Measurements from ENCODE around the gene TBC1D2B.

TBC1D2B gene

DNA sequence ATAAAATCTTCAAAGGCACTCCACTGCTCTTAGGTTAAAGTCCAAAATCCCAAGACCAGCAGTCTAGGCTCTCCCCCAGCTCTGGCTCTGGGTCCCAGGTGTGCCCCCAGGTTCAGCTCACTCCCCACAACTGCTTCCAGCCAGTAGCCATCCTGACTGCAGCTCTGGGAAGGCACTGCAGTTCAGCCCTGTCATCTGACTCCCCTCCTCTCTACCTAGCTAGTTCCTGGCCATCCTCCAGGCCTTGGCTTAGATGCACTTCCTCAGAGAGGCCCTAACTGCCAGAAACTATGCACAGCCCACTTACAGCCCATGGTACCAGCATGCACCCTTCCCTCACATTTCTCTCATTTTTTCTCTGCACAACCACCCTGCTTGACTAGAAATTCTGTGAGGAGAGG lies 25.5 kb downstream of the TBC1D2B start:
- DNase-seq: no peak

DNA sequence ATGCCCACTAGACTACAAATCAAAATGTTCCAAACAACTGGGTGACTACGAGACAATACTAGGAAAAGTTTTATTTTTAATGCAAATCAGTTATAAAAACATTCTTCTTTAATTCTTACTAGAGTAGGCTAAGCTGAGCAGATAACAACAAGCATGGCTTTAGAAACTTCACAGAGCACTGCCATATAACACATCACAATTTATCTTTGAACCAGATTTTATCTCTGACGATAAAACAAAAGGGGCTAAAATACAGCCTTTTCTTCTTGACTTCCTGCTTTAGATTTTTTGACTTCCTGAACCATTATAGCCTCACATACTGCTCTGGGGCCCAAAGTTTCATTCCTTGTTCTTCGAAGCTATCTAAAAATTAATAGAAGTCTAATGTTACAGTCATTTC lies 25.9 kb downstream of the TBC1D2B start:
- no peak for DNase-seq

DNA sequence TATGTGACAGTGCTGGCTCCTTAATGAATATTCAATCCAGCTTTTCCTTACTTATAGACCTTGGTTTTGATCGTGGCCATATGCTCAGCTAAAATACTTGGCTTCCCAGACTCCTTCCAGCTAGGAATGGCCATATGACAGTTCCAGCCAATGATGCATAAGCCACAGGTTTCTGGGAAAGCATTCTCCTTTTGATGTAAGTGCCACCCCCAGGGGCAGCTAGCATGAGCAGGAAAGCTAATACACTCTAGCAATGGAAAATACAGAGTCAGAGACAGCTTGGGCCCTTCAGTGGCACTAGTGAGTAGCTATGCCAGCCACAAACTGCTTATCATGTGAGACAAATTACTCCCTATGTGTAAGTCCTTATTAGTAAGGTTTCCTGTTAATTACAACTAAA lies 26.7 kb downstream of the TBC1D2B start:
- no peak for DNase-seq

DNA sequence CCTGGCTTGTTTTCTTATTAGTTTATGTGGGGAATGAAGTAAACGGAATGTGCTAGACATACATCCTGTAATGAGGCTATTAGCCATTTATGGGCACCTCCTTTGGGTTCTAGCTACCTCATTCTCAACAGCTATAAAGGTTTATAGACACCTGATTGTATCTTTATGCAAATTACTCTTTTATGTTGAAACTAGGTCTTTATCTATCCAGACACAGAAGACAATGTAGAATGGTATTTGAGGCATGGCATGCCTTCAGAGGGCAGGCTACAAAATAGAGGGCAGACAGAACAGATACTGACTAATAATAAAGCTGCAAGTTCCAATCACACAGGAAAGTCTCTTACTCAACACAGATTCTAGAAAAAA lies 27.1 kb downstream of the TBC1D2B start:
- no peak for DNase-seq

DNA sequence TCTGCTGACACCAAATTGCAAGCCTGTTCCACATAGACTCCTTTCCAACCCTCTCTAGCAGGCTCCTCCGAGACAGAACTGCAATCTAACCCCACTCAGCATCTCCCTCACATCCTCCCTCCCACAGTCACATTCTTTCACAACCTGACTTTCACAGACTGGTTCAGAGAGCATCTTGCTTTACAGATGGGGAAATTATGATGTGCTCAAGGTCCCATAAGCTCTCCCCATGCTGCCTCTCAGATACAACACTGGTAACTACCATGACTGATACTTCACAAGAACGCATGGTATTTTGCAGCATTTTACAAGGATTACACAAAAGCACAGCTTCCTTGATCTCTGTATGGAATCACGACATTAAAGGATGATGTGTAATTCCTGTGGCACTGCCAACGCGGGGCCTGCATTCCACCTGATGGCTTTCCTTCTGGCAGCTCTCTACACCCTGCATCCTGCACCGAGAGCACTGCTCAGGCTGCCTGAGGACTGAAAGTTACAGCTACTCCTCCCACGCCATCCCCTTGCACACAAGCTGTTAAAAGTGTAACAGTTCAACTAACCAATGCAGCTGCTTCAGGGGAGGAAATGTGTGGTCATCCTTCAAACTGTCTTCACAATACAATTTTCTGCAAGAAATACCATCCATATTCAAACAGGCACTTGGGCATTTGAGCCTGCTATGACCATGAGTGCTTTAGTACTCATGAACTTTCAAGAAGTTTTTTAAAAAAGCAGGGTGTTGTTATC lies 27.6 kb downstream of the TBC1D2B start:
- no peak for DNase-seq

DNA sequence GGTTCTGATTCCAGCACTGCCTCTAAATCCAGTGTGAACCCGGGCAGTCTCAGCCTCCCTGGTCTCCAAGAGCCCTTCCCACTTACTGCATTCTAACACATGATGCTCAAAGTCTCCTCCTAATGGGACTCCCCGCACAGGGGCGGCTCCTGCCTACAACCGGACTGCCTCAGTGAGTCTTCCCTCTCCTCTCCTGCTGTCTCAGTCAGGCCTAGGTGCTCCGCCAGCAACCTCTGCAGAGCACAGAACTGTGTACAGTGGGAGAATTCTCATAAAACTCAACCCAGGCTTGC lies 28.9 kb downstream of the TBC1D2B start:
- no peak for DNase-seq

DNA sequence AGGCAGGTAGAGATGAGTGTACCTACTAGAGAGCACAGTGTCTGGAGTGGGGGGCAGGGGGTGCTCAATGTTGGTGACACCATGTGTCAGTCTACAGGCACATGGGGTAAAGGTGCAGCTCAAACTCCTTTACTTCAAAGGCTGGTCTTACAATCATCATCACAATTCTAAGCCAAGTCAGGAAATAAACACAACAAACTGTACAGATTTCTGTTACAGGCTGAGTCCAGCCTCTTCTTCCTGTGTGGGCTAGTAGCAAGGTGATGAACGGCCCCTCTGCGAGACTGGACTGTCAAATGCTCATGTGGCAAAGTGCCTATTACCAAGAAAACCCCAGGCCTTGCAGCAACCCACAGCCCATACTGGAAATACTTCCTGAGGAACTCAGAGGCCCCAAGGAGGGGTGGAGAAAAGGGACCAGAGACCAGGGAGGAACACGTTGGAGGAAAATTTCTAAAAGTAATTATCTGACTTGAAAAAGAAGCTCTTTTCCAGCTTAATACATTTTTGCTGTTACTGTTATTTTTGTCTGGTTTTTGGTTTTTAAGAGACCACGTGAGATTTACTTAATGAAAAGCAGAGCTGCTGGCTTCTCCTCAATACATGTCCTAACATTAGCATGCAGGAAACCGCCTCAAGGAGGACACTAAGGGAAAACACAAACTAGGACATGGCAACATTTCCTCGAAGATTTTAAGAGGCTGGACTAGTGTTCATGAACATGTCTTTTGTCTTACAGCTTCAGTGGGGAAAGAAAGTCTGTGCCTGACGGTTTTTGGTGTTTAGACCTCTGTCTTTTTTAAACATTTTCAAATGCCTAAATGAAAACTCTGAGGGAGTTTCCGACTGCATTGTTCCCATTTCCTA lies 29.5 kb downstream of the TBC1D2B start:
- no peak for DNase-seq

DNA sequence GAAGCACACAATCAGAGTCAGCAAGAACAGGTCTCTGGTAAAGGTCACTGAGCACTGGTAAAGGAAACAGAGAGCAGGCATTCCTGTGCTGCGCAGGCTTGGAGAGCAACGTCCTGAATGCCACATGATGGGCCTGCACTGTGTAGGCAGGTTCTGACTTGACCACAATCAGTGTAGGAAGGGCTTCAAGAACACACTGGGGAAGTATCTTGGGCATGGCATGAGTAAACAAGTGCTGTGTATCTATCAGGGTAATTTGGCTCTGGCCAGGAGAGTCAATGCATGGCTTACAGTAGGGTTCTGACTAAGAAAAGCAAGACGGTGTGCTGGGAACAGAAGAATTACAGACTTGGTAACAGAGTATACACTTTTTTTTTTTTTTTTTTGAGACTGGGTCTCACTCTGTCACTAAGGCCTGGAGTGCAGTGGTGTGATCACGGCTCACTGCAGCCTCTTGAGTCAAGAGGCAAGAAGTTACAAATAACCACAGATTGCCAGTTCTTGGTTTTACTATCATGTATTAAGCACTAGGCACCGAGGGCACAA lies 30.6 kb downstream of the TBC1D2B start:
- DNase-seq: no peak

DNA sequence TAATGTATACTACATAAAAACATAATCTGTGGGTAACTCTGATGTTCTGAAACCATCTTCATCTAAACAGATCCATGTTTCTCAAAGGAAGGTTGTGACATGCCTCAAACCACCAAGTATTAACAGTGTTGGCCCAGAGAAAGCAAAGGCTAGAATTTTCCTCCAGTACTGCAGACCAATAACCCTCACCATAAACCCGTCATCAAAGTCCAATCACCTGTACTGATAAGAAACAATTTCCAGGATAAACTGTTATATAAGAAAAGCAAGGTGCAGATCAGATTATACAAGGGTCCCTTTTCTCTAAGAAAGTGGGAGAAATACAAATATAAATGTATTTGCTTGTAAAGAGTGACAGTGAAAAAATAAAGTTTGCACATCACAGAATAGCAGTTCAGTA lies 32.3 kb downstream of the TBC1D2B start:
- no peak for DNase-seq

DNA sequence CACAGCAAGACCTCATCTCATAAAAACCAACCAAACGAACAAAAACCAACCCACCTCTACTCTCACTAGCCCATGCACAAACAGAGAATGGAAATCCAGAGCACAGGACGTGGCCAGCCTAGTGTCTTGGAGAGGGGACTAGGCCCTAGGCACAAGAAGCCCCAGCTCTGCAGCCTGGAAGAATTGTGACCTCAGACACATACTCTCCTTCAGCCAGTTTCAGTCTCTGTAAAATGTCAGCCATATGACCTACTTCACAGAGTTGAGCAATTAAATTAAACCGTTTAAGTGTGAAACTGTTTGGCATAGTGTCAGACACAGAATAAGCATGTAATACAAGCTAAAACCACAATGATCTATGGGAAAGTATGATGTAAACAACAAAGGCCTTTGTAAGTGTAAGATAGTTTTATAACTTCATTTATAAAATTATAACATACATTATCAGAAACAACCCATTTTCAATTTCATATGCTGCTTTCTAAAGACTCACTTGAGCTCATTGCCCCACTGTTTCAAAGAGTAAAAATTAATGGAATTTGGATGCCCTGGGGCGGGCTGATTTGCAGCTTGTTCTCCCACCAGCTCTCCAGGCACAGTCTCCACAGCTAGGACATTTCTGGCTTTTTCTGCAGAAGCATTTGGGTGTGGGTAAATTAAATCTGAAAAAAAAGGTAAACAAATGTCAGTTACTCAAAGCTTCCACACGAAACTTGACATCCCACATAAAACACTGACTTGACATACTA lies 32.9 kb downstream of the TBC1D2B start:
- DNase-seq: no peak

DNA sequence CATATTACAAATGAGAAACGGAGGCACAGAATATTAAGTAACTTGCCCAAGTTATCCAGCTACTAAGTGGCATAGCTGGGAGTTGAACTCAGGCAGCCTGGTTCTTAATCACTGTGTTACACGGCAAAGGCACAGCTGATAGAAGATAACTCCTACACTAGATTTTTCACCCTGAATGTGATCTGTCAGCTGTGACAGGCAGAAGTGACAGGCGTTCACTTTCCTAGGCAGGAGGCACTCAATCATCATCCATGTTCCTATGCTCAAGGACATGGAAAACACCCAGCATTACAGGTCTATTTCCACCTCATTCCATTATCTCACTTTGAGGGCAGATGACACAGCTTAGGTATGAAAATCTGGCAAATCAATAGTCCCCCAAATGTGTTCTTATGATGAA lies 35.6 kb downstream of the TBC1D2B start:
- DNase-seq: no peak

DNA sequence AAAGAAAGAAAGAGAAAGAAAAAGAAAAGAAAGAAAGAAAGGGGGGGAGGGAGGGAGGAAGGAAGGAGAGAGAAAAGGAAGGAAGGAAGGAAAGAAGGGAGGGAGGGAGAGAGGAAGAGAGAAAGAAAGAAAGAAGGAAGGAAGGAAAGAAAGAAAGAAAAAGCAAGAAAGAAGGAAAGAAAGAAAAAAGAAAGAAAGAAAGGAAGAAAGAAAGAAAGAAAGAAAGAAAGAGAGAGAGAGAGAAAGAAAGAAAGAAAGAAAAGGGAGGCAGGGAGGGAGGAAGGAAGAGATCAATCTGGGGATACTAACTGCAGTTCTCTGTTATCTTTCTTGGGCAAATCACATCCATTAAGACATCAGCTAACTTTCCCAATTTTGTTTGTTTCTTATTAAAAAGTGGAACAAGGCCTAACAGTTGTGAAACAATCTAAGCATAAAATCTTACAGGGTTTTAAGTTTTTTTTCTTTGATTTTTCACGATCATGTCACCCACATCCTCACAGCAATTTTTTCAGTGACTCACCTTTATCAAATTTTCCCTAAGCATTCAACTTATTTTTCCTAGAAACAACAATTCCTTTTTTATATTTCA lies 36.8 kb downstream of the TBC1D2B start:
- DNase-seq: no peak

DNA sequence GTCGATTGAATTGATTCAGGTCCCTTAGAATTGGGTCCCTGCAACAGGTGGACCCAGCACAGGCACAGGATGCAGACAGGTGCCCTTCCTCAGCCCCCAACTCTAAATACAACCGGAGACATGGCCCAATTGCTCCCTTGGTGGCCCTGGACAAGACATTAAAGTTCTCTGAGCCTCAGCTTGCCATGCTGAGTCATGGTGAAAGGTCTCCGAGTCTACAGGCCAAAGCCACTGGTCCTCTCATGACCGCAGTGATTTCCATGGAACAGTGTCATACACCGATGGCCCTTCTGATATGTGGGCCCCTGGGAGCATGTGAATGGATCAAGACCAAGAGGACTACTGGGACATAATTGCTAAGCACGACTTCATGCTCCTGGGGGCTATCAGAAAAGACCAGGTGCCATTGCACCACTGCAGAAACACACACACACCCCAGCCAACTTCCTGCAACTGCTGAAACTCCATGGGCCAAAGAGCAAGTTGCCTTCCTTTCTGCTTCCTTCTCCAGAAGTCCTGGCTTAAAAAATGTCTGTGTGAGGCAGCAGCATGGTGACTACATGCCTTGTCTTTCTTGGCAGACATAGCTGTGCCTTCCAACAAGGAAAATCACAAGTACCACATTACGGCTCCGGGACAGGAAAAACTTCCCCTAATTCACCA lies 38.8 kb downstream of the TBC1D2B start:
- DNase-seq: no peak

DNA sequence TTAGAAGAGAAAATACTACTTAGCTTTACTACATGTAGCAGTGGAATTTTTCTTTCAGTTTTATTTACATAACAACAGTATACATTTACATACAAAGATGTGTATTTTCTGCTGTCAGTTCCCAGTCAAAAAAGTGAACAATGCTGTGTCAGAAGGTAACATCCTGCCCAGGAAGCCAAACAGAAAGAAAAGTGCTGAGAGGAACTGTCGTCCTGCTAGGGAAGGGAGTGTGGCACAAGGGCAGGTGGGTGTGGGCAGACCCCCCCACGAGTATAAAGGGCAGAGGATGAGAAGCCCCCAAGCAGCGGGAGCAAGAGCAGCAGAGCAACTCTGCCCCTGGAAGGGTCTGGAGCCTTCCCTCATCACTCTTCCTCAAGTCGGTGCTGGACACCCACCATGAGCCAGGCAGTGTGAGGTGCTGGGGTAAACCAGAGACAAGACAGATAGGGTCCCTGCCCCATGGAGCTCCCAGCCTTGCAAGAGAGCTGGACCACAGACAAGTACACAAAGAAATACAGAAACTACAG lies 39.7 kb downstream of the TBC1D2B start:
- no peak for DNase-seq

DNA sequence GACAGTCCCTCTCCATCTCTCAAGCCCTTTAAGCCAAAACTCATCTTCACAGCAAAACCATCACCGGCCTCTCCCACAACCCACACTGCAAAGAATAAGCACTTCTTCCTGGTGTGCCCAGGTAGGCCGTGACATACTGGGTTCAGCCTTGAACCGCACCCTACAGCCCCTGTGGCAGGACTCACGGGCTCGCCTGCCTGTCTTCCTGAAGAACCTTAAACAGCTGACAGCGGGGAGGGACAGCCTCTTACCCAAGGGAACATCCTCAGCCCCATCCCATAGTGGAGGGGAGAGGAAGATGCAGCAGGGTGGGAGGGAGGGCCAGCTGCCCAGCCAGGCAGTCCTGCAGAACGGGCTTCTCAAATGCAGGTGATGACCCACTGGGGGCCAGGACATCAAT lies 40.2 kb downstream of the TBC1D2B start:
- no peak for DNase-seq

DNA sequence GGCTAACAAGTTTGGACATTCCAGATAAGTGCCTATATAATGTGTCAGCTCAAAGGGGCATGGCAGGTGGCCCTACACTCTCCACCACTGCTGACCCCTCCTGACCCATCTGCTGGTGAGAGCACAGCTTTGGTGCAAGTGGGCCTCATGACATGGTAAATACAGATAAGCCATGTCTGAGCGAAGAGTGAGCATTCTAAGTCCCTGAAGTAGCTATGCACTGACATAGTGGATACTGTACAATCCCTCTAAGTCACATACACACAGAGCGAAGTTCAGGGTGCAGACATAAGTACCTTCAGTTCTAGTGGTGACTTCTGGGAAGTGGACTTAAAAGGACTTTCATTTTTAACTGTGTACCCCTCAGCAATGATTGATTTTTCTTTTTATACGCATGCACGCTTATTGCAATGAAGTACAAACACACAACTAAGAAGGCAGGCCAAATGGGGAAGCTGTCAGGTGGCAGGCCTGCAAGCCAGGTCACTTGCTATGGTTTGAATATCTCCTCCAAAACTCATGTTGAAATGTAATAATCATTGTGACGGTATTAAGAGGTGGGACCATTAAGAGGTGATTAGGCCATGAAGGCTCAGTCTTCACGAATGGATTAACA lies 41.5 kb downstream of the TBC1D2B start:
- DNase-seq: no peak

DNA sequence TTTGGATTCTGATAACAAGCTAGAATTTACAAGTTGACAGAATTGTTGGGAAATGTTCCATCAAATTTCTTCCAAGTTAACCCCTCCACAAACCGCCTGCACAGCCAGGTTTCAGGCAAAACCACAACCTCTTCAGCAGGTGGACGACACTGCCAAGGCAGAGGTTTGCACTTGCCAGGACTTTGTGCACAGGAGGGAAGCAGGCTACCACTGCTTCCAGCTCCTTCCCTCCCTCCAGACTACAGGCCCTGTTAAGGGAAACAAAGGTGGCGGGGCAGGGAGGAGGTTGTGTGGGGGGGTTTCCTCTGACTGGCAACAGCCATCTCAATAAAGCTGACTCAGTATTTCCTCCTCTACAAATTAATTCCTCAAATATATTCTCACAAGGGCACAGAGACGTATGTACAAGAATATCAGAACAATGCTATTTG lies 42.2 kb downstream of the TBC1D2B start:
- DNase-seq: no peak

DNA sequence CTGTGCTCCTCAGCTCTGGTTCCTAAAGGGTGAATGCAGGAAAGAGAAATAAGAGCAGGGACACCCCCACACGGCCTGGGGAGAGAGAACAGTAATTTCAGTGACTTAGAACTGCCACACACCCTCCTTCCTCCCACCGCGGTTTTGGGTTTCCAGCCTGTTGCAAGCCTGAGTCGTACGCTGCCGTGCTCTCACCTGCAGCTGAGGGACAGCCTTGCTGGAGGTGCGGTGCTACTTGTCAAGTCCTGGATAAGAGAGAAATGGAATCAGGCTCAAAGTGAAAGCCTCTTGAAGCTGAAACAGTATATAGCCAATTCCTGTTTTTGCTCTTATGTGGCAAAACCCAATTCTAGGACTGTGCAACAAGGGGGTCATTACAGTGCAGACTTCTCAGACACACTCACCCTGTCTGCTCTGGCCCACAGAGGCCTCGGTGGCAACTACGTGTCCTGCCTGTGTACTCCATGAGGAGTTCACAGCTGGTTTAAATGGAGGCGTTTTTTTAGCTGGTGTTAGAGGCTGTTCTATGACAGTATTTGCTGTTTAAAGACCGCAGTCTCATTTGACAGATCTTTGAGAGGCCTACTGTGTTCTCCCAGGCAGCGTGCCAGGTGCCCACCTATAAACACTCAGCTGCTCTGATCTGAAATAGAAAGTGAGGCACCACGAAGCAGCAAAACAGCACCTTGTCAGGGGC lies 42.9 kb downstream of the TBC1D2B start:
- DNase-seq: no peak

DNA sequence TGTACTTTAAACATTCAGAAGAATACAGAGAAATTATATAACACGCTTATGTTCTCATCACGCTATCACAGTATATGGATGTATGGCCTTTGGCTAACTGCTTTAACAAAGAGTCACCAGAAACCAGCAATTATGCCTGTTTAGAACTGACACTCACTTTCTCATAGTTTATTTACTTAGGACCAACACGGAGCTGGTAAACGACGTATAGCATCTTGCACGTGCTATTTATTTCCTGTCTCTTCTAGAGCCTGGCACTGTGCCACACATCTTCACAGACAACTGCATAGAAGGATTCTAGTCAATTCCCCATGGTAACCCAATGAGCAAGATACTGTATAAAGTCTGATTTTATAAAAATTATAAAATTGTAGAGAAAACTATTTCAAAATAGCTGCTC lies 43.6 kb downstream of the TBC1D2B start:
- peak; percentile 75 for DNase-seq

DNA sequence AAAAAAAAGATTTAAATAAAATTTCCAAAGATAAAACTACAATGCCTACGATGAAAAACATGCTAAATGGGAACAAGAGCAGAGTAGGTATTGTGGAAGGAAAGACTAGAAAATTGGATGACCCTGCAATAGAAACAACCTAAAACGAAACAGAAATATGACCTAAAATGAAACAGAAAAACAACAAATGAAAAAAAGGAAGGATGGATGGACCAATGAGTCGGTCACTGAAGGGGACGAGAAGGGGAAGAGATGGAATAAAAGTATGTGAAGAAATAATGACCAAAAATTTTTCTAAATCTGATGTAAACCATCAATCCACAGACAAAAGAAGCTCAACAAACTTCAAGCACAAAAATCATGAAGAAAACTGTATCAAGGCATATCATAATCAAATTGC lies 44.8 kb downstream of the TBC1D2B start:
- DNase-seq: no peak

DNA sequence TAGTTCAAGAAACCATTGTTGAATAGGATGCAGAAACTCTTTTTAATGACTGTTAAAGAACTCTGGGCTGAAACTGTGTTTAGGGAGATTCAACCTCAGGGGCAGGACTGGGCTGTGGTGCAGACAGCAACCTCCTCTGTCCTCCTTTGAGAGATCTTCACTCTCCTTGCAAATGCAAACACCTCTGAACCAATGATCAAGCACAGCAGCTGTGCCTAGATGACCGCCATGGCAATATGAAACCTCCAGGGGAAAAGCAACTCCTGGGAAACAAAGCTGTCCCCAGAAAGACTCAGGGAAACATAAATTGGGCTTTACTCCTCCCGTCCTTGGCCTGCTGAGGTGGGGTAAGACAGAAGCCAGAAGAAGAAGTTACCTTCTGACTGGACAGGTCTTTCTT lies 52.6 kb downstream of the TBC1D2B start:
- DNase-seq: no peak
